Dermis blood vessel endothelial cell (primary cell): Measurements from ENCODE around the gene RHOT1. TPM values are rescaled to one million over a fixed set of nuclear protein-coding genes. Genes with fewer than 3 reads are reported as not detected.
A peak's percentile ranks its signal among the peaks of the same experiment; 100 is the strongest.
"Not testable (repeated sequence)": the region's sequence is repeated elsewhere in the genome, so short reads cannot be mapped to it uniquely, and the experiment has no call there.

Source experiments
- DNase-seq: peaks from one replicate; pipeline ENCODE4 v3.0.0; 2010
- total RNA-seq: library from RNA; depleted of rRNA; stranded (reverse); fragments of >200 nt; gene quantifications from 2 replicates; pipeline ENCODE4 v1.2.3, GENCODE V29; 2014

The RHOT1 gene
- total RNA-seq, 1 donor from 2014 or later, result 40.3 TPM

DNA sequence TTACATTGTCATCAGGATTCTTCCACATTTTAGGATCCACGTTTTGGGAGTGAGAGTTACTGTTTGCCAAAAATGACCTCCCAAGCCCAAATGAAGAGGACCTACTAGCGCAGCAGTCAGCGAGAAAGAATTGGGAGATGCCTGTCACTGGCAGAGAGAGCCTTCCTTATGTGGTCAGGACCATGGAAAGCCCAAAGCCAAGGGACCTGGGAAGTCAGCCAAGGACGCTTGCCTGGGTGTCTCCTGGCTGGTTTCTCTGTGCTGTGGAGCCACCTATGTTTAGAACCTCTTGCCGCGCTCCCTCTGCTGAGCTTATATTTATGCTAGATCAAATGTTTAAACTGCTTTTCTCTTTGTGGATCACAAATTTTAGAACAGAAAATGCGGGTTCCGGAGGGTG is 98.4 kb downstream of the RHOT1 start:
- DNase-seq, result no peak

DNA sequence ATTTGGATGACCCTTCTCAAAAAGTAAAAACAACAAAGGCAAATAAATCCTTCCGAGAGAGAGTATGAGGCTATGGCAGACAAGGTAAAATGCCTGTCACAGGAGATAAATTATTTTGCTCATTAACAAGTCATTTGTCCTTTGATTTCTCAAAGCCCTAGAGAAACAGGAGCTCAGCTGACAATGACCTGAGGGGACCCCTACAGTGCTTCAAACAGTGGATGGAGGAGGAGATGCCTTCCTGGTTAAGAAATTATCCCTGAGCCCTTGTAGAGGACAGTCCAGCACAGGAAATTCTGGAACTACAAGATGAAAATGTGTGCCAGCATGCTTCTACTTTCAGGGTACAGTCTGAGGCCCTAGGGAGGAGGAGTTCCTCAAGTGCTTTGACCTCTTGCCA is 99.3 kb downstream of the RHOT1 start:
- no peak for DNase-seq

DNA sequence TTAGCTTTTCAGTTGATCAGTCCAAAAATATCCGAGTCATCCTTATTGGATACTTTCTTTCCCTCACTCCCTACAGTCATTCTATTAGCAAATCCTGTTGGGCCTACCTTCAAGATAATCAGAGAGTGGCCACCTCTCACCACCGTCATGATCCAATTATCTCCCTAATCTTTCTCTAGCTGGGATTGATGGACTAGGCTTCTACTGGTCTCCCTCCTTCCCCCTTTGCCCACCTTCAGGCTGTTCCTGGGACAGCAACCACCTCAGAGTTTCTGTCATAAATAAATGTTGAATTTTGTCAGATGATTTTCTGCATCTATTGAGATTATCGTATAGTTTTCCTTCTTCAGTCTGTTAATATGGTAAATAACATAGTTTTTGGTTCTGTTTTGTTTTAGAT is 107.2 kb downstream of the RHOT1 start:
- no peak for DNase-seq

DNA sequence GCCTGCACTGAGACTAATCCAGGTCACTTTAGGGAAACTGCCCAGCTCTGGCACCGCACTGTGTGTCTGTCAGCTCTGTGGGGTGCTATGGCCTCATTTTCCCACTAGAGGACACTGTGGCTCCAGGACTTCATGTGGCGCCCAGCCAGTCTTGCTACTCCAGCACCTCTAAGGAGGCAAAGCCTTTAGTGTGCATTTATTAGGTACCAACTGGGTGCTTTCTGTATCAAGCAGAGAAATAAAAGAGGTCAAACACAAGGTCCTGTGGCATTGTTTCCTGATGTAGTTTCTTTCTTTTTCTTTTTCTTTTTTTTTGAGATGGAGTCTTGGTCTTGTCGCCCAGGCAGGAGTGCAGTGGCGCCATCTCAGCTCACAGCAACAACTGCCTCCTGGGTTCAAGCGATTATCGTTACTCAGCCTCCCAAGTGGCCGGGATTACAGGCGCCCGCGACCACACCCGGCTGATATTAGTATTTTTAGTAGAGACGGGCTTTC is 110.9 kb downstream of the RHOT1 start:
- peak; percentile 88 for DNase-seq

DNA sequence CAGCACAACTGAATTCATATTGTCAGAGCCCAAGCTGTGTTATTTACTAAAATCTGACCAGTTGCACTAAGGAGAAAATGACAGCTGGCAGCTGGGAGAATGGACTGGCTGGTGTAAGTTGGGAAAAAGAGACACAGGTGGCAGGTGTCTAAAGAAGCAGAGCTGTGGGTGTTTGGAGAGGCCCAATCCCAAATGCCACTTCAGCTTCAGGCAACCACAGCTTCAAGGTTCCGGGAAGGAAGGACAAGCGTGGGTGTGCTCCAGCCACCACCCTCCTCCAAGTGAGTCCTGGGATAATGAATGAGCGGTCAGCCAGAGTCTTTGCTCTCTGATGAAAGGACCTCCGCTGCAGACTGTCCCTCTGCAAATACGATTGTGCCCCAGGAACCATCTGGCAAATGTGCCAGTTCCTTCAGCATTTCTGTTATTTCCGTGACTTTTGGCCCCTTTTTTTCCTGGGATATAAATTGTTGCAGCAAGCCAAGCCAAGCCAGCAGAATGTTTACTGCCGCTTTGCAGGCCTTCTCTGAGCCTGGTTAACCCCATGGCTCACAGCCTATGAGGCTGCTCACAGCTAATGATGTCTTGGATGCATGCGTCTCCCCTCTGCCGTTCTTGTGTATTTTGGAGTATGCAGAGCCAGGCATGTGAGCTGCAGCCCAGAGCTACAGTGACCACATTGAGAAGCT is 113.9 kb downstream of the RHOT1 start:
- no peak for DNase-seq

DNA sequence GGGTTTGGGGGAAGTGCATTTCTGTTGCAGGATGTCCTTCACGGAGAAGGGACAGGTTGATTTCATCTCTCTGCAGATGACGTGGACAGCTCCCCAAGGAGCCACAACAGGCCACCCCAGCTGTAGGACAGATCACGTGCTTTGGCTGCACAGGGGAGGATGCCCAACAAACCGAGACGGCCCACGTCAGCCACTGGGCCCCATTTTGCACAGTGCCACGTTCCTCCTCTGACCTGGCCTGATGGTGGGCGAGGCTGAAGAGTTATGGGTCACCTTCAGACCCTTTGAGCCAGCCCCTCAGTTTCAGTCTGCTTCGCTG is 114.4 kb downstream of the RHOT1 start:
- no peak for DNase-seq

DNA sequence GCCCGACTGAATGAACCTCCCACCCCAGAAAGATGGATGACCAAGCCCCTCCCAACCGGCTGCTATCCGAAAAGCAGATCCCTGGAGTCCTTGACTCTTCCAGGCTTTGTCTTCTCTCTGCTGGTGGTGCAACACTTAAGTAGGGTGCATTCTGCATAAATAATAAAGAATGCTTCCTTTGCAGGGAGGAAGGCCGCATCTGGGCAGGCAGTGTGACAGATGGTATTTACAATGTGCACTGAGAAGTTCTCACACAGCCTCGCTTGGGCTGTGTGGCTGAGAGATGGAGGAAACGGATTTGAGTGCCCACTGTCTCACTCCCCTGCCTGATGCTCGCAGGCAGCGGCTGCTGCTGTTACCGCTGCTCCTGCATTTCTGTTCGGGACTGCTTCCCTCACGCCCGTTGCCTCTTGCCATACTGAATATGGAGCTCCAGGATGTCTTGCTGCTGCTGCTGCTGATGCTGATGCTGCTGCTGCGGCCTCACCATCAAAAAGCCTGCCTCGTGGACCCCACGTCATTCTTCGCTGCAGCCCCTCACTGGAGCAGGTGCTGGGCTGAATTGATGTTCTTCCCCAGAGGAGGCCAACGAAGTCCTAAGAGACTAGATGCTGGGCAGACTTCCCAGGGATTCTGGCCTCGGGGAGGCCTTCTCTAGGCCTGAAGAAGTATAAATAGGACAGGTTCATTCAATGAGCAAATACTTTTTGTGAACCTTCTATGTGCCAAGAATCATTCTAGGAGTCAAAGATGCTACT is 116.3 kb downstream of the RHOT1 start:
- DNase-seq, result no peak

DNA sequence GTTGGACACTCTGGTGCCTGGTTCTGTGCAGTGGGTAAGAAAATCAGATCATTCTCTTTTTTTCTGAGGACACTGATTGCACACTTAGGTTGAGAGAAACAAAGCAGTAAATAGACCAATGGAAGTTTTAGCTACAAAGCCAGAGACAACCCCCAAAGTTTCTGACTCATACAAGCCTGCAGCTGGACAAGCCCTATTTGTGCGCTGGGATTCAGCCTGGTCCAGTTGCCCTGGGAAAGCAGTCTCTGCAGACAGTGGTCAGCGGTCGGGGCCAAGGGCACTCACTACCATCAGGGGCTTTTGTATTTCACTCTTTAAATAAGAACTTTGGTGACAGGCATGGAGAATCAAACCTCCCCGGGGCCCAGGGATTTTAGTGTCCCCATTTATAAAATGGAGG is 117.3 kb downstream of the RHOT1 start:
- peak; percentile 40 for DNase-seq

DNA sequence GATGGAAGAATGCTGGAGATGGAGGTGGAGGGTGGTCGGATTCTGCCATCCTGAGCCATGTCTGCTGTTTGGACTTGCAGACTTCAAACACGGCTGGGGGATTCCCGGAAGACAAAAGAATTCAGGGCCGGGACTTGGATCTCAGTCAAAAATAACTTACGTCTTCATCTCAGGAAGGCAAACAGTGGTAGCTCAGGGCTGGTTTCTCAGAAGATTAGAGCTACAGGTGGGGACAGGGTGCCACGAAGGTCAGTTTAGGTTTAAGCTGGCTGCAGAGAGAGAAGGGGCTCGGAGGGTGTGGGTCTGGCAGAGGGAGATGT is 119.1 kb downstream of the RHOT1 start:
- peak; percentile 38 for DNase-seq

DNA sequence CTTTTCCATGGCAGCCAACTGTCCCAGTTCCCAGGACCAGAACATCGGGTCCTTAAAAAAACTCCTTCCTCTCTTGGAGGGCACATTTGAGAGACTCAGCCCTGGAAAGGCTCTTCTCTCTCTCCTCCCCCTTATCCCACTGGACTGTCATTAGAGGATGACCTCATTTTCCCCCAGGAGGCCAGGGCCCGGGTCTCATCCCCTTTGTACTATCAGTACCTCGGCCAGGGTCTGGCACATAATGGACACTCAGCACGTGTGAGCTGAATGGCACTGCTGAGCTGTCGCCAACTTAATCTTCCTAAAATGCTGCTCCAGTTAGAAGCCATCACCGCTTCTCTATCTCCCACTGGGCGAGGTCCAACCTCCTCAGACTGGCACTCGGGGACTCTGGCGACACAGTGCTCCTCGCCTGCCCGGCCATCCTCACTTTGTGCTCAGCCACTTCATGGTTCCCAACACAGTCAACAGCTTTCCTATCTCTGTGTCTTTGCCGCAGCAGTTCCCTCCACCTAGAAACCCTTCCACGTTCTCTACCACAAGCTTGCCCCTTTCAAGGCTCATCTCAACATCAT is 119.7 kb downstream of the RHOT1 start:
- DNase-seq, result no peak

DNA sequence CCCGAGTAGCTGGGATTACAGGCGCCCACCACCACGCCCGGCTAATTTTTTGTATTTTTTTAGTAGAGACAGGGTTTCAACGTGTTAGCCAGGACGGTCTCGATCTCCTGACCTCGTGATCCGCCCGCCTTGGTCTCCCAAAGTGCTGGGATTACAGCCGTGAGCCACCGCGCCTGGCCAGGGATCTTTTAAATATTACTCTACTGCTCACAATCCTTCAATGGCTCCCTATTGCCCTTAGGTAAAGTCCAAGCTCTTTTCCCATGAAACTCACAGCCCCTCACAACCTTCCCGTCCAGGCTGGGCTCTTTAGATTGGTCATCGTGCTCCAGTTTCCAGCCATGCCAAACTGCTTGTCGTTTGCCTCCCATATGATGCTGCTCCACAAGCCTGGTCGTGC is 121.2 kb downstream of the RHOT1 start:
- DNase-seq, result not testable (repeated sequence)

DNA sequence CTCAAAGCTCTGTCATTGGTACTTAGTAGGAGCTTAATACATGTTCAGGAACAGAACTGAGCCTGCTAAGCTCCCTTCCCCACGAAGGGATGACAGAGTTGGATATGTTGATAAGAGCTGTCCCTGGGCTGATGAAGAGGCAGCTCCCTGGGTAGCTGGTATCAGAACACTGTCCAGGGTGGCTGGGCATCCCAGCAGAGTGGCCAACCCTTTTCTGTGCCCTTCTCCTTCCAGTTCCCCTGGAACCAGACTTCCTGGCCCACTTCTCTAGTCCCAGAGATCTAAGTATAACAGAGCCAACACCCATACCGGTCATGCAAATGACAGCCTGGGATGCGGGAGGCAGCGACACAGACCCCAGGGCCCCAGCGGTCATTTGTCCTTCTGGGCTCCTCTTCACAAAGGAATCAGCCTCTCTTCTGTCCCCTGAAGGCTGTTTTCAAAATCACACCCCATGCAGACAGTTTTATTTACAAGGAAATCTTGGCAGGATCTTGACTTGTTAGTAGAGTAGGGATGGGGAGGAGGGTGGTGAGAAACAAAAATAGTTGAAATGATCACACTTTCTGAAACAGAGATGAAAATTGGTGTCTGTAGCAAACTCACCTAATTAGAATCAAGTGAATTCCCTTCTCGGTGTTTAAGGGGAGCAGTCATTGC is 122.0 kb downstream of the RHOT1 start:
- peak; percentile 20 for DNase-seq

DNA sequence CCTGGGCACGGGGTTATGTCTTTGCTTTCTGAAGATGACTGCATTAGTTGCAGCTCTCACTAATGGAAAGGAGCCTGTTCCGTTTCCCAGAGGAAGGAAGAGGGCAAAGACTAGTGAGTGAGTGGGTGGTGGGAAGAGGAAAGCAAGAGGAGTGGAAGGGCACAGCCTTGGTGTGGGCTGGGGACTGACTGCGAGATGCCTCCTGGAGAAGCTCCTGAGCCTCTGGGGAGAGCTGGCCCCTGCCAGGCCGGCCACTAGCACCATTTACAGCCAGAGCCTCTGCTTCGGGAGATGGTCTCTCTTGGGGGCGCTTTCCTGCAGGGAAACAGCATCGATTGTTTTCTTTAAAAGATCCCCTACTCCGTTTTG is 122.5 kb downstream of the RHOT1 start:
- DNase-seq, result no peak

DNA sequence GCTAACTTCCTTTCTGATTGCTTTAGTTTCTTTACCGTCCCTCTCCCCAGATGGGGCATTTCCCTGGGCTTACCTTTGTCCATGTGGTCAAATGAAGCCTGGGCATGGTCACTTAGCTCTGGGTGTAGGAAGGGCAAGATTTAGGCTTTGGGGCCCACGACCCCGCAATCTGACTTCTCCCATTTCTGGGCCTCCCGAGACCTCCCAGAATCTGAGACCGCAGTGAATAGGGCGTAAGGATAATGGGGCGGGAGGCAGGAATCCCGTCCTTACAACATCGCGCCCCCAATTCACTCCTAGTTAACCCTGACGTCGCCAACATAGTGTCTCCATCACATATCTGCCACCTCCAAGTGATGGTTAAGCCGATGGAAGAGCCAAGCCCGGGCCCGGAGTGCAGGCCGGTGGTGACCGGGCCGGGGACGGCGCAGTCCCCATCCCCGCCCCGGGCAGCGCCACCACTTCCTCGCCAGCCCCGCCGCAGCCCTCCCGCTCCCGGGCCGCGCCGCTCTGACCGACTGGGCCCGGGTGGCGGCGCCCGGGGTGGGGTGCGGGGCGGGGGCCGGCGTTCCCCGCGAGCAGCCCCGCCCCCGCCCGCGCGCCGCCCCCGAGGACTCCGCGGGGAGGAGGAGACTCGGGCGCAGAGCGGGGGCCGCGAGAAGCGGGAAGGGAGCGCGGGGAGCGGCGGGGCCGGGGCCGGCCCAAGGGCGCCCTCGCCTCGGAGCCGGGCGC is 123.1 kb downstream of the RHOT1 start, which contains the start of gene RHBDL3:
Gene RHBDL3 (plus strand): TSS at position 641 of the 732 bp plus-strand sequence. CDS start 358 bp downstream, outside the sequence.
- DNase-seq, result no peak

DNA sequence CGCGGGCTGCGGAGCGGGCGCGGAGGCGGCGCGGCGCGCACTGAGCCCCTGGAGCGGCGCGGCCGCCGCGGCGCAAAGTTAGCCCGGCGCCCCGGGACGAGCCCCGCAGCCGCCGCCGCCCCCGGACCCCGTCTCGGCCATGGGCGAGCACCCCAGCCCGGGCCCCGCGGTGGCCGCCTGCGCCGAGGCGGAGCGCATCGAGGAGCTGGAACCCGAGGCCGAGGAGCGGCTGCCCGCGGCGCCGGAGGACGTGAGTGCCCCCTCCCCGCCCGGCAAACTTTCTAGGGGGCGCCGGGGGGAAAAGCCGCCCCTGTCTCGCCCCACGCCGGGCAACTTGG is 123.7 kb downstream of the RHOT1 start:
- no peak for DNase-seq

DNA sequence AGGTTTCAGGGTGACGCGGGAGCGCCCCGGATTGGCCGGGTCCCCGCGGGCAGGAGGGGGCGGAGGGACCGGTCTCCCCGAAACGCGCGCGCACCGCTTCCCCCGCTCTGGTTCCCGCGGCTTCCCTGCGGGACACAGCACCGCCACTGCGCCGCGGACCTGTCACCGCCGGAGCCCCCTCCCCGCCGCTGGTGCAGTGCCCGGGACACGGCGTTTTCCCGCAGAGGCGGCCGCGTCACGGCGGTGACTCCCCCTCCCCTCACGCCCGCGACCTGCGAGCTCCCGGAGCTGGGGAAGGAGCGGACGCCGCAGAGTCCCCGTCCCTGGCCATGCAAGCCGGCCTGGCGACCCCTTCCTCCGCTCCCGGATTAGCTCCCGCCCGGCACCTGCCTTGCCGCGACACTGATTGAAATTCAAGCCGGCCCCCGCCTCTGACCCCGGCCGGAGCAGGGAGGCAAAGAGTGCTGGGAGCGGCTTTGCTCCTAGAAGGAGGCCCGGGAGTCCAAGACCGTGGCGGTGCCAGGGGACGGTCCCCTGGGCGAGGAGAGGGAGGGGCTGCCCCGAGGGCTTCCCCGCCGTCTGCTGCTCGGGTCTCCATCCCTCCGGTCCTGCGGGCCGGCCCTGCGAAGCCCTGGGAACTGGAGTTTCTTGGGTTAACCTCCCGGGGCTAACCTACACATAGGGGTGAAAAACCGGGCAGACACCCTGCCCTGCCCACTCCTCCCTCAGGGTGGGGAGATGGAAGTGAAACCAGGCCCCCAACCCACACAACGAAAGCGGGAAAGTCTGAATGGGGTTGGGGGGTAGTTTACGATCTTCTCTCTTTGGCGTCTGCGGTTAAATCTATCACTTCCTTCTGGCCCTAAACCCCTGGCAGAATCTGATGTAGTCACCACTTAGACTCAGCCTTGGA is 124.3 kb downstream of the RHOT1 start:
- no peak for DNase-seq

DNA sequence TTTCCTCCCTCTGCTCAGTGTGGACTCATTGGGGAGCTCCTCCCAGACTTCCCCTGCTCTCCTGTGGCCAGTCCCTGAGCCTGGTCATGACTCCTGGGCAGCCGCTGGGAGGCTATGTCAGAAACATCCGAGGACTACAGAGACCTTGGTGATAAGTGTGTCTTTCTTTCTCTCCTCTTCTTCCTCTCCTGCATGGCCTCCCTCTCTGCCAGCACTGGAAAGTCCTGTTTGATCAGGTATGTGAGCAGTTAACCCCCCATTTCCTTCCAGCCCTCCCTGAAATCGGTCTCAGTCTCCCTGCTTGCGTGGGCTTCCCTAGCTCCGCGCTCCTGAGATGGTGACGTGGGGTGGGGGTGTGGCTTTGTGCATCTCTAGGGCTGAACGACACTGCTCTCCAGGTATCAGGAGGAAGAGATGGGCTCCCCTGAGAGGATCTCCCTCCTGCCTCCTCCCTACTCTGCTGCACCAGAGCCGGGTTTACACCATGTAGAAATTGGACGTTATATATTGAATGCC is 125.4 kb downstream of the RHOT1 start:
- no peak for DNase-seq

DNA sequence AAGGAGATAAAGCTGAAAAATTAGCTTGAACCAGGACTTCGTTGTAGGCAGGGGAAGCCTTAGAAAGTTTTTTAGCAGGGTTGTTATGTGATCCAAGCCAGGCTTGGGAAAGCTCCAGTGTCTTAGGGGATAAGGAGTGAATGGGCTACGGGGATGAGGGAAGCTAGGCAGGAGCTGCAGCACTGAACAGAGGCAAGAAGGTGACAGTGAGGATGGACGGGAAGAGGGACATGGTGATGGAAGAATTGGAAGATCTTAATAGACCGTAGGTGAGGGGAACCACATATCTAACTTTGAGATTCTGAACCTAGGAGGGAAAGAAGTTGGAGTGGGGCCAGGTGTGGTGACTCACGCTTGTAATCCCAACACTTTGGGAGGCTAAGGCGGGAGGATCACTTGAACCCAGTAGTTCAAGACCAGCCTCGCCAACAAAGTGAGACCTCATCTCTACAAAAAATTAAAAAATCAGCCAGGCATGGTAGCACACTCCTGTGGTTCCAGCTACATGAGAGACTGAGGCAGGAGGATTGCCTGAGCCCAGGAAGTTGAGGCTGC is 126.5 kb downstream of the RHOT1 start:
- no peak for DNase-seq

DNA sequence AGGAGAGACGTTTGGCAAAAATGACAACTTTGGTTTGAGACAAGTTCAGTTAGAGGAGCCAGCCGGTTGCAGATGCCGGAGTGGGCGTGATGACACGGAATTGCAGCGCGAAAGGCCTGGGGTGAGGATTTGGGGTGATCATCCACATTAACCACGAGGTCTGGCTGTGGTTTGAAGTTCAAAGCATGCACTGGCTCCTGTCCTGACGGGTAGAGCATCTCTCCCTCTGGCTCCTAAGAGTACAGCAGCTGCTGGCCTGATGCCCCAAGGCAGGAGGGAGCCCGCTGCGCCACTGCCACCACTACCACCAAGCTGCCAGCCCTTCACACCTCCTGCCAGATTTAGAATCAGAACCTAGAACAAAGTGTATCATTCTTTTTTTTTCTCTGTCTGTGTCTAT is 127.1 kb downstream of the RHOT1 start:
- DNase-seq, result no peak

DNA sequence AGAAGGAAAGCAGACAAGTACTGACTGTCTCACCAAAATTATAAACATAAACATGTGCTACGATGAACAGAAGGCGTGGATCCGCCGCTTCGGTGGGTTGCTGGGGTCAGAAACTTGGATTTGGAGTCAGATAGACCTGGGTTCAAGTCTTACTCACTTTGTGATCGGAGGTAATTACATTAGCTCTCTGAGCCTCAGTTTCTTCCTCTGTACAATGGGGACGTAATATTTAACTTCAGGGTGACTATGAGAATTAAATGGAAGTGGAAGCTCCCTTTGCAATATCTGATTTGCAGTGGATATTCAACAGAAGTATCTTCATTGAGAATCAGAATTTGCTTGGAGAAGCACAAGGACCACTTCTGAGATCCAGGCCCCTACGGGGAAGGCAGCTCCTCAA is 129.5 kb downstream of the RHOT1 start:
- DNase-seq, result no peak

DNA sequence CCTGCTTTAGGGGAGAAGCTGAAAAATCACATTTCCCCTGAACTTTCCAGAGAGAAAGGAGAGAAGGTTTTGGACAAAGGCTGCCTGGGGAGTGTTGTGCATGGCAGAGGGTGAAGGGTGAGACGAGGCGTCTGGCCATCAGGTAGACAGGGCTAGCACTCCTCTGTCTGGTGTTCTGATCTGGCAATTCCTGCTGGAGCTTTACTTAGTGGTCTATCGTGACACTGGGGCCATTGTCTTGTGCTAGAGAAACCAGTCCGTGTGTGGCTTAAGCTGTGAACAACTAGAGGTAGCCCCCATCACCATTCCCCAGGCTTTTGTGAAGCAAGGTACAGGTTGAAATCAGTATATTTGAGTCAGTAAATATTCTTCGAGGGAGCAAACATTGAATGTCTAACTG is 131.8 kb downstream of the RHOT1 start:
- DNase-seq, result no peak
